HEK293 (cell line): ENCODE results near the gene CYB5R3.

Experiments
- CTCF ChIA-PET: fragments of 350-600 bp; formaldehyde crosslinking; extraction: SDS; loops from one replicate; lab custom pipeline; 2021; ENCODE audit warnings: antibody characterized with exemption; lab: Yijun Ruan, JAX
- POLR2A ChIA-PET: fragments of 300-600 bp; formaldehyde crosslinking; extraction: SDS; loops from one replicate; lab custom pipeline; 2020; ENCODE audit warnings: antibody characterized with exemption, inconsistent platforms; lab: Yijun Ruan, JAX
- H3K27ac ChIP-seq: fragments of 200-500 bp; sonication (Bioruptor generic); 2 replicates; pipeline ENCODE4 v1.5.1; 2014; ENCODE audit warnings: low read depth, low read length, control low read depth, inconsistent platforms; ENCODE audit errors: extremely low read depth
- H3K36me3 ChIP-seq, 2 experiments: fragments of 200-500 bp in 1 of 2; sonication (Bioruptor generic) in 1 of 2; 1 replicate in 1 of 2; 2 replicates in 1 of 2; pipeline ENCODE4 v1.5.1; 2014 to 2017; ENCODE audit warnings: inconsistent platforms in 2 of 2, low read length in 2 of 2; ENCODE audit not compliant: control insufficient read depth in 2 of 2, insufficient read depth in 1 of 2
- H3K4me1 ChIP-seq: fragments of 200-500 bp; sonication (Bioruptor generic); 2 replicates; pipeline ENCODE4 v1.5.1; 2014; ENCODE audit warnings: mild to moderate bottlenecking, low read length, inconsistent platforms; ENCODE audit not compliant: control insufficient read depth, insufficient read depth
- H3K4me3 ChIP-seq: 2 replicates; pipeline ENCODE4 v1.5.1; 2011; ENCODE audit warnings: low read depth, mild to moderate bottlenecking, control low read depth, low read length, moderate library complexity
- H3K9me3 ChIP-seq: fragments of 200-500 bp; sonication (Bioruptor generic); 2 replicates; pipeline ENCODE4 v1.5.1; 2014; ENCODE audit warnings: low read depth, low read length, inconsistent platforms; ENCODE audit not compliant: control insufficient read depth, insufficient read depth
- GLI4 ChIP-seq: fragments of 450-650 bp; formaldehyde crosslinking; IDR thresholded peaks from 2 replicates; pipeline ENCODE4 v1.5.1; 2016; ENCODE audit warnings: missing biosample characterization, missing genetic modification characterization
- GLIS1 ChIP-seq: fragments of 450-650 bp; formaldehyde crosslinking; IDR thresholded peaks from 2 replicates; pipeline ENCODE4 v1.5.1; 2016; ENCODE audit warnings: missing biosample characterization, missing genetic modification characterization
- KLF1 ChIP-seq: fragments of 450-650 bp; formaldehyde crosslinking; IDR thresholded peaks from 2 replicates; pipeline ENCODE4 v1.5.1; 2016; ENCODE audit warnings: missing biosample characterization, missing genetic modification characterization
- KLF10 ChIP-seq: fragments of 450-650 bp; IDR thresholded peaks from 2 replicates; pipeline ENCODE4 v1.5.1; 2018; ENCODE audit warnings: missing biosample characterization, mild to moderate bottlenecking, missing genetic modification characterization
- ZBTB1 ChIP-seq: fragments of 450-650 bp; formaldehyde crosslinking; IDR thresholded peaks from 2 replicates; pipeline ENCODE4 v1.5.1; 2016; ENCODE audit warnings: missing biosample characterization, missing genetic modification characterization
- ZFP37 ChIP-seq: fragments of 450-650 bp; formaldehyde crosslinking; IDR thresholded peaks from 2 replicates; pipeline ENCODE4 v1.5.1; 2016; ENCODE audit warnings: missing biosample characterization, missing genetic modification characterization
- ZFP41 ChIP-seq: fragments of 450-650 bp; formaldehyde crosslinking; IDR thresholded peaks from 2 replicates; pipeline ENCODE4 v1.5.1; 2016; ENCODE audit warnings: missing biosample characterization, missing genetic modification characterization, borderline replicate concordance
- ZIC2 ChIP-seq: fragments of 450-650 bp; formaldehyde crosslinking; IDR thresholded peaks from 2 replicates; pipeline ENCODE4 v1.5.1; 2016; ENCODE audit warnings: missing biosample characterization, missing genetic modification characterization
- ZNF138 ChIP-seq: fragments of 450-650 bp; formaldehyde crosslinking; IDR thresholded peaks from 2 replicates; pipeline ENCODE4 v1.5.1; 2016; ENCODE audit warnings: missing biosample characterization, missing genetic modification characterization, borderline replicate concordance
- ZNF266 ChIP-seq: fragments of 450-650 bp; formaldehyde crosslinking; IDR thresholded peaks from 2 replicates; pipeline ENCODE4 v1.5.1; 2016; ENCODE audit warnings: missing biosample characterization, missing genetic modification characterization, low read depth
- ZNF37A ChIP-seq: fragments of 450-650 bp; IDR thresholded peaks from 2 replicates; pipeline ENCODE4 v1.5.1; 2018; ENCODE audit warnings: missing biosample characterization, missing genetic modification characterization
- ZNF585B ChIP-seq: fragments of 450-650 bp; formaldehyde crosslinking; IDR thresholded peaks from 2 replicates; pipeline ENCODE4 v1.5.1; 2016; ENCODE audit warnings: missing biosample characterization, missing genetic modification characterization
- ZNF600 ChIP-seq: fragments of 450-650 bp; formaldehyde crosslinking; IDR thresholded peaks from 2 replicates; pipeline ENCODE4 v1.5.1; 2016; ENCODE audit warnings: missing biosample characterization, missing genetic modification characterization
- ZNF626 ChIP-seq: fragments of 450-650 bp; sonication (Bioruptor Pico); formaldehyde crosslinking; IDR thresholded peaks from 2 replicates; pipeline ENCODE4 v1.5.1; 2018; ENCODE audit warnings: missing biosample characterization, missing genetic modification characterization, inconsistent platforms
- ZNF664 ChIP-seq: fragments of 450-650 bp; formaldehyde crosslinking; IDR thresholded peaks from 2 replicates; pipeline ENCODE4 v1.5.1; 2016; ENCODE audit warnings: missing biosample characterization, missing genetic modification characterization
- ZNF701 ChIP-seq: fragments of 450-650 bp; formaldehyde crosslinking; IDR thresholded peaks from 2 replicates; pipeline ENCODE4 v1.5.1; 2016; ENCODE audit warnings: missing biosample characterization, missing genetic modification characterization
- ZSCAN16 ChIP-seq: fragments of 450-650 bp; formaldehyde crosslinking; IDR thresholded peaks from 2 replicates; pipeline ENCODE4 v1.5.1; 2016; ENCODE audit warnings: missing biosample characterization, missing genetic modification characterization
- TF ChIP-seq, protein P1 (sequence below): fragments of 450-650 bp; formaldehyde crosslinking; IDR thresholded peaks from 2 replicates; pipeline ENCODE4 v1.5.1; 2017; ENCODE audit warnings: missing biosample characterization, missing genetic modification characterization
- TF ChIP-seq, protein P2 (sequence below): fragments of 450-650 bp; formaldehyde crosslinking; IDR thresholded peaks from 2 replicates; pipeline ENCODE4 v1.5.1; 2016; ENCODE audit warnings: missing biosample characterization, missing genetic modification characterization

The CYB5R3 gene

GRCh38 chr22:42633013-42633412 is 16.2 kb downstream of the CYB5R3 start:
- Histone ChIP-seq H3K27ac (no peak overlapping the region), H3K4me1 (no peaks in the 10 kb centered on the region), H3K36me3 (peaks cover 19 to 85% of the 10 kb centered on the region in 2 experiments; a peak in 2 of 3 replicates), H3K9me3 (no peaks in the 10 kb centered on the region), H3K4me3 (no peak overlapping the region)
- POLR2A ChIA-PET: no interaction called here
- no peak for TF ChIP-seq ZSCAN16
- TF ChIP-seq ZFP41: no peak
- TF ChIP-seq GLI4 (tag by site-specific recombination): no peak
- no peak for TF ChIP-seq ZNF138
- TF ChIP-seq, protein P1, sequence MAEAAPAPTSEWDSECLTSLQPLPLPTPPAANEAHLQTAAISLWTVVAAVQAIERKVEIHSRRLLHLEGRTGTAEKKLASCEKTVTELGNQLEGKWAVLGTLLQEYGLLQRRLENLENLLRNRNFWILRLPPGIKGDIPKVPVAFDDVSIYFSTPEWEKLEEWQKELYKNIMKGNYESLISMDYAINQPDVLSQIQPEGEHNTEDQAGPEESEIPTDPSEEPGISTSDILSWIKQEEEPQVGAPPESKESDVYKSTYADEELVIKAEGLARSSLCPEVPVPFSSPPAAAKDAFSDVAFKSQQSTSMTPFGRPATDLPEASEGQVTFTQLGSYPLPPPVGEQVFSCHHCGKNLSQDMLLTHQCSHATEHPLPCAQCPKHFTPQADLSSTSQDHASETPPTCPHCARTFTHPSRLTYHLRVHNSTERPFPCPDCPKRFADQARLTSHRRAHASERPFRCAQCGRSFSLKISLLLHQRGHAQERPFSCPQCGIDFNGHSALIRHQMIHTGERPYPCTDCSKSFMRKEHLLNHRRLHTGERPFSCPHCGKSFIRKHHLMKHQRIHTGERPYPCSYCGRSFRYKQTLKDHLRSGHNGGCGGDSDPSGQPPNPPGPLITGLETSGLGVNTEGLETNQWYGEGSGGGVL (tag by site-specific recombination): no peak
- TF ChIP-seq ZNF600: no peak
- TF ChIP-seq KLF10 (tag by site-specific recombination): no peak
- no peak for TF ChIP-seq ZNF585B (tag by site-specific recombination)
- TF ChIP-seq, protein P2, sequence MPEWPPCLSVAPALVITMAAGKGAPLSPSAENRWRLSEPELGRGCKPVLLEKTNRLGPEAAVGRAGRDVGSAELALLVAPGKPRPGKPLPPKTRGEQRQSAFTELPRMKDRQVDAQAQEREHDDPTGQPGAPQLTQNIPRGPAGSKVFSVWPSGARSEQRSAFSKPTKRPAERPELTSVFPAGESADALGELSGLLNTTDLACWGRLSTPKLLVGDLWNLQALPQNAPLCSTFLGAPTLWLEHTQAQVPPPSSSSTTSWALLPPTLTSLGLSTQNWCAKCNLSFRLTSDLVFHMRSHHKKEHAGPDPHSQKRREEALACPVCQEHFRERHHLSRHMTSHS: no peak
- TF ChIP-seq ZNF37A (tag by site-specific recombination): no peak
- no peak for TF ChIP-seq ZFP37 (tag by site-specific recombination)
- CTCF ChIA-PET: interaction anchor here (1.1 kb wide), 2 partner anchors 11 to 12 kb away, joined by 4 to 10 read pairs; no protein-coding TSS in a partner anchor

GRCh38 chr22:42632096-42632495 is 17.1 kb downstream of the CYB5R3 start:
- Histone ChIP-seq H3K36me3 (peaks cover 19 to 90% of the 10 kb centered on the region in 2 experiments; a peak in 2 of 3 replicates), H3K27ac (no peak overlapping the region), H3K9me3 (no peaks in the 10 kb centered on the region), H3K4me3 (no peak overlapping the region), H3K4me1 (no peaks in the 10 kb centered on the region)
- TF ChIP-seq ZBTB1 (tag by site-specific recombination) (no peak), ZNF664 (tag by site-specific recombination) (no peak), KLF1 (tag by site-specific recombination) (no peak), GLIS1 (tag by site-specific recombination) (peak; percentile 36; the same call in 1 of the 2 replicates), ZNF701 (tag by site-specific recombination) (no peak), ZNF626 (tag by site-specific recombination) (no peak)
- ChIA-PET POLR2A (interaction anchor here (1.5 kb wide), 1 partner anchor 8 kb away, joined by 3 read pairs; the partner anchor contains the start of gene ATP5MGL), CTCF (interaction anchor here (1.1 kb wide), 1 partner anchor 10 kb away, joined by 10 read pairs; no protein-coding TSS in a partner anchor)

DNA sequence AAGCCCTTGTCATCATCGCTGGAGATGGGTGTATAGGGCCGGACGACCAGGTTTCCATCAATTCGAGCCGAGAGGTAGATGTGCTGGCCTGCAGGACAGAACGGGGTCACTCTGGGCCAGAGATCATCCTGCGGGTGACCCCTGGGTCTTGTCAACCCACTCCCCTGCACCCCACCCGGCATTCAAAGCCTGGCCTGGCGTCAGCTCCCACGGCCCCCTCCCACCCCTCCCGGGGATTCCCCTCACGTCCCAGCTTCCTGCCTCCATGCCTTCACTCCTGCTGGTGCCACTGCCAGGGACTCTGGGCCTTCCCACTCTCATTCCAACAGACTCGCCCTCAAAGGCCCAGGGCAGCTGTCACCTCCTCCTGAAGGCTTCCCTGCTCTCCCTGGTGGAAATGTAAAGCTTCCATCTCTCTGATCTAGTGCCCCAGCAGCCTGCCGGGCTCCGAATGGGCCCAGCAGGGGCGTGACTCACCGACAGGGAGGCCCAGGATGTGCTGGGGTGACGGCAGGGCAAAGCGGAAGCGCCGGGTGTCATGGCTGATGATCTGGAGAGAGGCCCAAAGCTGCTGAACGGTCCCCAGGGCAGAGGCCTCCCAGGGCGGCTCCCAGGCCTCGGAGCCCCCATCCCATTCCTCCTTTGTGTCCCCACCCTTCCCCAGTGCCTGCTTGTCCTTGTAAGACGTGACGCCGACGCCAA is 18.1 kb downstream of the CYB5R3 start:
- ChIA-PET CTCF (interaction anchor here (0.5 to 0.8 kb wide), 3 partner anchors 12 to 517 kb away, joined by 3 to 4 read pairs (median 3); no protein-coding TSS in a partner anchor), POLR2A (interaction anchor here (1.5 kb wide), 1 partner anchor 9 kb away, joined by 3 read pairs; the partner anchor contains the start of gene ATP5MGL)
- Histone ChIP-seq H3K36me3 (peaks cover 20 to 90% of the 10 kb centered on the region in 2 experiments; a peak in 2 of 3 replicates), H3K27ac (no peak overlapping the region), H3K4me1 (no peaks in the 10 kb centered on the region), H3K9me3 (no peaks in the 10 kb centered on the region), H3K4me3 (no peak overlapping the region)
- TF ChIP-seq ZNF266 (tag by site-specific recombination) (no peak), ZIC2 (peak; percentile 25; the same call in 1 of the 2 replicates)
